SK-N-SH treated with all-trans-retinoic acid at 6 μM for 48 hours (cell line): Measurements from ENCODE around the gene HEATR1.

ENCODE experiments used
- ATAC-seq: fragments of 200-7000 bp; cut with Tn5 transposase; 3 replicates; pipeline ENCODE4 v1.9.1; 2020; ENCODE audit warnings: mild to moderate bottlenecking, moderate library complexity
- ARNTL ChIP-seq: fragments of 450-650 bp; formaldehyde crosslinking; IDR thresholded peaks from 2 replicates; pipeline ENCODE4 v1.5.0; 2020; ENCODE audit warnings: low read depth, mild to moderate bottlenecking, moderate library complexity, borderline replicate concordance
- BACH2 ChIP-seq: fragments of 250-450 bp; sonication (Bioruptor Pico); IDR thresholded peaks from 2 replicates; pipeline ENCODE4 v1.9.0; 2021; ENCODE audit warnings: mild to moderate bottlenecking, borderline replicate concordance
- CSDC2 ChIP-seq: fragments of 250-450 bp; sonication (Bioruptor Pico); IDR thresholded peaks from 2 replicates; pipeline ENCODE4 v1.5.0; 2020; ENCODE audit warnings: mild to moderate bottlenecking, moderate library complexity
- ESRRG ChIP-seq: fragments of 250-450 bp; sonication (Bioruptor Pico); IDR thresholded peaks from 2 replicates; pipeline ENCODE4 v1.6.1; 2021; ENCODE audit warnings: mild to moderate bottlenecking
- GLIS3 ChIP-seq: fragments of 250-450 bp; sonication (Bioruptor Pico); IDR thresholded peaks from 2 replicates; pipeline ENCODE4 v1.5.0; 2020; ENCODE audit warnings: mild to moderate bottlenecking, moderate library complexity
- PPARA ChIP-seq: fragments of 250-450 bp; sonication (Bioruptor Pico); IDR thresholded peaks from 2 replicates; pipeline ENCODE4 v1.5.0; 2020; ENCODE audit warnings: mild to moderate bottlenecking, borderline replicate concordance
- RARB ChIP-seq: fragments of 250-450 bp; sonication (Bioruptor Pico); IDR thresholded peaks from 2 replicates; pipeline ENCODE4 v1.8.0; 2021; ENCODE audit warnings: mild to moderate bottlenecking, moderate library complexity
- SNAI2 ChIP-seq: fragments of 250-450 bp; sonication (Bioruptor Pico); IDR thresholded peaks from 2 replicates; pipeline ENCODE4 v1.5.0; 2020; ENCODE audit warnings: mild to moderate bottlenecking, moderate library complexity
- TOX ChIP-seq: fragments of 250-450 bp; sonication (Bioruptor Pico); IDR thresholded peaks from 2 replicates; pipeline ENCODE4 v1.8.0; 2021; ENCODE audit warnings: mild to moderate bottlenecking, moderate library complexity, borderline replicate concordance
- ZC3H10 ChIP-seq: fragments of 250-450 bp; sonication (Bioruptor Pico); IDR thresholded peaks from 2 replicates; pipeline ENCODE4 v1.5.1; 2021; ENCODE audit warnings: mild to moderate bottlenecking, moderate library complexity
- ZNF565 ChIP-seq: fragments of 450-650 bp; formaldehyde crosslinking; conservative IDR thresholded peaks from 2 replicates; pipeline ENCODE4 v1.5.0; 2020; ENCODE audit warnings: low read depth, mild to moderate bottlenecking, moderate library complexity
- ZNF70 ChIP-seq: fragments of 450-650 bp; formaldehyde crosslinking; IDR thresholded peaks from 2 replicates; pipeline ENCODE4 v1.5.0; 2020; ENCODE audit warnings: mild to moderate bottlenecking, moderate library complexity
- ZNF8 ChIP-seq: fragments of 450-650 bp; formaldehyde crosslinking; IDR thresholded peaks from 2 replicates; pipeline ENCODE4 v1.5.0; 2020; ENCODE audit warnings: mild to moderate bottlenecking, moderate library complexity
- TF ChIP-seq, protein P1 (sequence below): fragments of 250-450 bp; sonication (Bioruptor Pico); IDR thresholded peaks from 2 replicates; pipeline ENCODE4 v1.5.0; 2020; ENCODE audit warnings: mild to moderate bottlenecking, moderate library complexity
- TF ChIP-seq, protein P2 (sequence below): fragments of 250-450 bp; sonication (Bioruptor Pico); IDR thresholded peaks from 2 replicates; pipeline ENCODE4 v1.5.1; 2021; ENCODE audit warnings: mild to moderate bottlenecking, moderate library complexity
- TF ChIP-seq, protein P3 (sequence below): fragments of 250-450 bp; sonication (Bioruptor Pico); IDR thresholded peaks from 2 replicates; pipeline ENCODE4 v1.8.0; 2020; ENCODE audit warnings: mild to moderate bottlenecking, moderate library complexity, borderline replicate concordance
- TF ChIP-seq, protein P4 (sequence below): fragments of 250-450 bp; sonication (Bioruptor Pico); IDR thresholded peaks from 2 replicates; pipeline ENCODE4 v1.5.1; 2020; ENCODE audit warnings: low read depth, mild to moderate bottlenecking, moderate library complexity
- TF ChIP-seq, protein P5 (sequence below): fragments of 250-450 bp; sonication (Bioruptor Pico); IDR thresholded peaks from 2 replicates; pipeline ENCODE4 v1.8.0; 2021; ENCODE audit warnings: low read depth, mild to moderate bottlenecking, moderate library complexity, borderline replicate concordance

The HEATR1 gene

DNA sequence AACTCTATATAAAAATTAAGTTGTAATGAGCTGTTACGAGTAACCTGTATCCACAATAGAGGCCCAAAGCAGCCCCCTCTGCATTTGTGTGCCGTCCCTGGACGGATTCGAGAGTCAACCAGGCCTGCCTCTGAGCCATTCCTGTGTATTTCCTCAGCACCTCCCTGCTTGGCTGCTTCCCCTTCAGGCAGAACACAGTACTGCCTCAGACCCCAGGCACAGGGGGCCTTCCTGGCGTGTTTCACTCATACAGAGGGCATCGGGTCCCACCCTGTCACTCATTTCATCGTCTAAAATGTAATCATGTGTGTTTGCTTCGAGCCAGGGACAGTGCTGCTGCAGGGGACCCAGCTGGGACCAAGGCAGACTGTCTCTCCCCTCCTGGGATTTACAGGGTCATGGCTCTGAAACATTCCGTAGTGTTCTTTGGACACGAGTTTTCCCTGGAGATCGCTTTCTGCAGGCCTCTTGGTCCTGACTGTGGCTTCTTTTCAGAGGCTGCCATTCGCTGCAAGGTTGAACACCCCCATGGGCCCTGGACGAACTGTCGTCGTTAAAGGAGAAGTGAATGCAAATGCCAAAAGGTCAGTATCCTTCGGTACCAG lies 61.1 kb downstream of the HEATR1 start:
- peak; percentile 42 for ATAC-seq
- no peak for TF ChIP-seq ESRRG (CRISPR knock-in tag)
- no peak for TF ChIP-seq CSDC2 (CRISPR knock-in tag)
- TF ChIP-seq, protein P1, sequence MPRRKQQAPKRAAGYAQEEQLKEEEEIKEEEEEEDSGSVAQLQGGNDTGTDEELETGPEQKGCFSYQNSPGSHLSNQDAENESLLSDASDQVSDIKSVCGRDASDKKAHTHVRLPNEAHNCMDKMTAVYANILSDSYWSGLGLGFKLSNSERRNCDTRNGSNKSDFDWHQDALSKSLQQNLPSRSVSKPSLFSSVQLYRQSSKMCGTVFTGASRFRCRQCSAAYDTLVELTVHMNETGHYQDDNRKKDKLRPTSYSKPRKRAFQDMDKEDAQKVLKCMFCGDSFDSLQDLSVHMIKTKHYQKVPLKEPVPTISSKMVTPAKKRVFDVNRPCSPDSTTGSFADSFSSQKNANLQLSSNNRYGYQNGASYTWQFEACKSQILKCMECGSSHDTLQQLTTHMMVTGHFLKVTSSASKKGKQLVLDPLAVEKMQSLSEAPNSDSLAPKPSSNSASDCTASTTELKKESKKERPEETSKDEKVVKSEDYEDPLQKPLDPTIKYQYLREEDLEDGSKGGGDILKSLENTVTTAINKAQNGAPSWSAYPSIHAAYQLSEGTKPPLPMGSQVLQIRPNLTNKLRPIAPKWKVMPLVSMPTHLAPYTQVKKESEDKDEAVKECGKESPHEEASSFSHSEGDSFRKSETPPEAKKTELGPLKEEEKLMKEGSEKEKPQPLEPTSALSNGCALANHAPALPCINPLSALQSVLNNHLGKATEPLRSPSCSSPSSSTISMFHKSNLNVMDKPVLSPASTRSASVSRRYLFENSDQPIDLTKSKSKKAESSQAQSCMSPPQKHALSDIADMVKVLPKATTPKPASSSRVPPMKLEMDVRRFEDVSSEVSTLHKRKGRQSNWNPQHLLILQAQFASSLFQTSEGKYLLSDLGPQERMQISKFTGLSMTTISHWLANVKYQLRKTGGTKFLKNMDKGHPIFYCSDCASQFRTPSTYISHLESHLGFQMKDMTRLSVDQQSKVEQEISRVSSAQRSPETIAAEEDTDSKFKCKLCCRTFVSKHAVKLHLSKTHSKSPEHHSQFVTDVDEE (CRISPR knock-in tag) = no peak
- TF ChIP-seq, protein P2, sequence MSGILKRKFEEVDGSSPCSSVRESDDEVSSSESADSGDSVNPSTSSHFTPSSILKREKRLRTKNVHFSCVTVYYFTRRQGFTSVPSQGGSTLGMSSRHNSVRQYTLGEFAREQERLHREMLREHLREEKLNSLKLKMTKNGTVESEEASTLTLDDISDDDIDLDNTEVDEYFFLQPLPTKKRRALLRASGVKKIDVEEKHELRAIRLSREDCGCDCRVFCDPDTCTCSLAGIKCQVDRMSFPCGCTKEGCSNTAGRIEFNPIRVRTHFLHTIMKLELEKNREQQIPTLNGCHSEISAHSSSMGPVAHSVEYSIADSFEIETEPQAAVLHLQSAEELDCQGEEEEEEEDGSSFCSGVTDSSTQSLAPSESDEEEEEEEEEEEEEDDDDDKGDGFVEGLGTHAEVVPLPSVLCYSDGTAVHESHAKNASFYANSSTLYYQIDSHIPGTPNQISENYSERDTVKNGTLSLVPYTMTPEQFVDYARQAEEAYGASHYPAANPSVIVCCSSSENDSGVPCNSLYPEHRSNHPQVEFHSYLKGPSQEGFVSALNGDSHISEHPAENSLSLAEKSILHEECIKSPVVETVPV (CRISPR knock-in tag) = no peak
- no peak for TF ChIP-seq BACH2 (CRISPR knock-in tag)
- no peak for TF ChIP-seq ZNF8 (CRISPR knock-in tag)
- TF ChIP-seq SNAI2 (CRISPR knock-in tag) = no peak
- no peak for TF ChIP-seq GLIS3 (CRISPR knock-in tag)
- TF ChIP-seq, protein P3, sequence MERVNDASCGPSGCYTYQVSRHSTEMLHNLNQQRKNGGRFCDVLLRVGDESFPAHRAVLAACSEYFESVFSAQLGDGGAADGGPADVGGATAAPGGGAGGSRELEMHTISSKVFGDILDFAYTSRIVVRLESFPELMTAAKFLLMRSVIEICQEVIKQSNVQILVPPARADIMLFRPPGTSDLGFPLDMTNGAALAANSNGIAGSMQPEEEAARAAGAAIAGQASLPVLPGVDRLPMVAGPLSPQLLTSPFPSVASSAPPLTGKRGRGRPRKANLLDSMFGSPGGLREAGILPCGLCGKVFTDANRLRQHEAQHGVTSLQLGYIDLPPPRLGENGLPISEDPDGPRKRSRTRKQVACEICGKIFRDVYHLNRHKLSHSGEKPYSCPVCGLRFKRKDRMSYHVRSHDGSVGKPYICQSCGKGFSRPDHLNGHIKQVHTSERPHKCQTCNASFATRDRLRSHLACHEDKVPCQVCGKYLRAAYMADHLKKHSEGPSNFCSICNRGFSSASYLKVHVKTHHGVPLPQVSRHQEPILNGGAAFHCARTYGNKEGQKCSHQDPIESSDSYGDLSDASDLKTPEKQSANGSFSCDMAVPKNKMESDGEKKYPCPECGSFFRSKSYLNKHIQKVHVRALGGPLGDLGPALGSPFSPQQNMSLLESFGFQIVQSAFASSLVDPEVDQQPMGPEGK = no peak
- TF ChIP-seq RARB (CRISPR knock-in tag) = no peak
- TF ChIP-seq TOX (CRISPR knock-in tag) = no peak
- TF ChIP-seq, protein P4, sequence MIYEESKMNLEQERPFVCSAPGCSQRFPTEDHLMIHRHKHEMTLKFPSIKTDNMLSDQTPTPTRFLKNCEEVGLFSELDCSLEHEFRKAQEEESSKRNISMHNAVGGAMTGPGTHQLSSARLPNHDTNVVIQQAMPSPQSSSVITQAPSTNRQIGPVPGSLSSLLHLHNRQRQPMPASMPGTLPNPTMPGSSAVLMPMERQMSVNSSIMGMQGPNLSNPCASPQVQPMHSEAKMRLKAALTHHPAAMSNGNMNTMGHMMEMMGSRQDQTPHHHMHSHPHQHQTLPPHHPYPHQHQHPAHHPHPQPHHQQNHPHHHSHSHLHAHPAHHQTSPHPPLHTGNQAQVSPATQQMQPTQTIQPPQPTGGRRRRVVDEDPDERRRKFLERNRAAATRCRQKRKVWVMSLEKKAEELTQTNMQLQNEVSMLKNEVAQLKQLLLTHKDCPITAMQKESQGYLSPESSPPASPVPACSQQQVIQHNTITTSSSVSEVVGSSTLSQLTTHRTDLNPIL (CRISPR knock-in tag) = no peak
- no peak for TF ChIP-seq ZNF70 (CRISPR knock-in tag)

DNA sequence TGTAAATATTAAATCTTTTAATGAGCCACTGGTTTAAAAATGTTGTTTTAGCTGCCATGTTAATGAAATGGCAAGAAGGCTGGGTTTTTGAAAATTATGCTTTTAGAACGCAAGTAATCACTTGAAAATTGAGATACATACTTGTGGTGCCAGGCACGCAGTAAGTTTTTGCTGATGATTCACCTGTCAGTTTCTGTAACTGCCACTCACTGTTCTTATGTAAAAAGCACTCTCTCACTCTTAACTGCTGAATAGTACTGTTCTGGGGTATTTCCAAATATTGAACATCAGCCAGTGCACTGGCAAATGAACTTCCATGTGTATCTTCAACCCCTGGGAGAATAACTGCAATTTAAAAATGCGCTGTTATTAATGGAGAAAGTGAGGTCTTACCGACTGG lies 62.6 kb downstream of the HEATR1 start:
- TF ChIP-seq, protein P5, sequence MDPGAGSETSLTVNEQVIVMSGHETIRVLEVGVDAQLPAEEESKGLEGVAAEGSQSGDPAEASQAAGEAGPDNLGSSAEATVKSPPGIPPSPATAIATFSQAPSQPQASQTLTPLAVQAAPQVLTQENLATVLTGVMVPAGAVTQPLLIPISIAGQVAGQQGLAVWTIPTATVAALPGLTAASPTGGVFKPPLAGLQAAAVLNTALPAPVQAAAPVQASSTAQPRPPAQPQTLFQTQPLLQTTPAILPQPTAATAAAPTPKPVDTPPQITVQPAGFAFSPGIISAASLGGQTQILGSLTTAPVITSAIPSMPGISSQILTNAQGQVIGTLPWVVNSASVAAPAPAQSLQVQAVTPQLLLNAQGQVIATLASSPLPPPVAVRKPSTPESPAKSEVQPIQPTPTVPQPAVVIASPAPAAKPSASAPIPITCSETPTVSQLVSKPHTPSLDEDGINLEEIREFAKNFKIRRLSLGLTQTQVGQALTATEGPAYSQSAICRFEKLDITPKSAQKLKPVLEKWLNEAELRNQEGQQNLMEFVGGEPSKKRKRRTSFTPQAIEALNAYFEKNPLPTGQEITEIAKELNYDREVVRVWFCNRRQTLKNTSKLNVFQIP (CRISPR knock-in tag) = no peak
- TF ChIP-seq ZC3H10 (CRISPR knock-in tag) (no peak), SNAI2 (CRISPR knock-in tag) (no peak), GLIS3 (CRISPR knock-in tag) (no peak), ARNTL (CRISPR knock-in tag) (no peak), PPARA (CRISPR knock-in tag) (no peak), TOX (CRISPR knock-in tag) (no peak), ZNF565 (CRISPR knock-in tag) (no peak), ZNF70 (CRISPR knock-in tag) (no peak)
- TF ChIP-seq, protein P3 = no peak
- ATAC-seq = no peak
